GM18507 (cell line): ENCODE data around the gene CALD1.

Experiments used
- DNase-seq: peaks from one replicate; pipeline ENCODE4 v3.0.0; 2011; ENCODE audit warnings: low read depth; ENCODE audit not compliant: insufficient read length; ENCODE audit errors: extremely low spot score
- FAIRE-seq: peaks from 2 replicates; lab custom pipeline; 2011; peaks lifted over from hg19 to GRCh38; lab: Jason Lieb, UNC

The CALD1 gene

DNA sequence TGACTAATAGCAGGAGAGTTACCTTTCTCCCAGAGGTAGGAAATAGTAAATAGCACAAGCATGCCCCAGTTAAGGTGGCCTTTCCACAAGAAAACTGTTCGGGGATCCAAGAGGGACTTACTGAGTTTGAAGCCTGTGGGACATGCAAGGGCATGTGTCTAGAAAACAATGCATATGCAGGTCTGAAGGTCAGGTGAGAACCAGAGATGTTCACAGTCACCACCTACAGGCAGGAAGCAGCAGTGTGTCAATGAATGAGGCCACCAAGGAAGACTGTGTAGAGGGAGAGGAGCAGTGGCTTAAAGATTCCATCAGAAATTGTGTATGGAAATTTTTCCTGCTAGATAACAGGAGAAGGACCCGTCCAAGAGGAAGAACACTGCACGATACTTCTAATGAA lies 66.0 kb downstream of the CALD1 start:
- FAIRE-seq (peak; percentile 68), DNase-seq (no peak)

DNA sequence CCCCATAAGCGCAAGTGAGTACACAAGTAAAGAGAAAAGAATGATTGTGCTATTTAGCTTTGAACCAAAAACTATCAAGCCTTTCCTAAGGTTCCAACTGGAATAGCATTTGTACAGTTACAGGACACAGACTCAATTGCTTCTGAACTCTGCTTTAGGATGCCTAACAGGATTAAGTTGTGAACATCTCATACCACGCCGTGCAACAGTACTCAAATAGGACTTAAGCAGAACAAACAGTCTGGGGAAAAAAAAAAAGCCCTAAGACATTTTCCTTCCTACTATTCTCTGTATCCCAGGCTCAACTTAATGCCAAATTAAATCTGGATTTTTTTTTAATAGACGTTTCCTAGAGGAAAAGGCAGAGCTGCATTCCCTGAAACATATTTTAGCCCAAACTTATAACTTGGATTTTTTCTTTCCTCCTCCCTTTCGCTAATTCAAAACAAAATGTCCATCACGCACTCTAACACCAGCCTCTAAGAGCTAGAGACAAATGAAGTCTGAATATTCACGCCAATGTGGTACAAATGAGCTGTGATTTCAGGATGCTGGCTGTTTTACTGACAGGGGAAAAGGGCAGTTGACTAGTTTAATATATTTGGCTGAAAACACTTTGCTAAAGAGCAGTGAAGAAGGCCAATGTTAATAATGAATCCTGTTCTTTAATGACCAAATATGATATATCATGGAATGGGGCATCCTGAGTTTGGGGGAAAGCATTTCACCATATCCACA lies 68.6 kb downstream of the CALD1 start:
- FAIRE-seq (no peak), DNase-seq (no peak)

DNA sequence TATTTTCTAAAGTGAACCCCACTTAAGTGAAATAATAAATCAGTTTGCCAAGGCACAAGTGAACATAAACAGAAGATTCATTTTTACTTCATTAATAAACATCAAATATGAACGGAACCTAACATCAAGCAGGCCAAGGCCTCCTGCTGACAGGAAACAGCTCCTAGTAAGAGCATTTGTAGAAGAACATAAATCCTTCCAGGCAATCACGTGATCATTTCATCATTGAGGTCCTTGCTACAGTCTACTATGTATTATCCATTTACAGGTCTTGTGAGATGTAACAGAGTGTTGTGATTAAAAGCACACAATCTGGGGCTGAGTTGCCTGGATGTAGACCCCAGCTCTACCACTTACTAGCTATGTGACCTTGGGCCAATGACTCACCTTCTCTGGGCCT lies 70.6 kb downstream of the CALD1 start:
- FAIRE-seq, result no peak
- DNase-seq, result no peak

DNA sequence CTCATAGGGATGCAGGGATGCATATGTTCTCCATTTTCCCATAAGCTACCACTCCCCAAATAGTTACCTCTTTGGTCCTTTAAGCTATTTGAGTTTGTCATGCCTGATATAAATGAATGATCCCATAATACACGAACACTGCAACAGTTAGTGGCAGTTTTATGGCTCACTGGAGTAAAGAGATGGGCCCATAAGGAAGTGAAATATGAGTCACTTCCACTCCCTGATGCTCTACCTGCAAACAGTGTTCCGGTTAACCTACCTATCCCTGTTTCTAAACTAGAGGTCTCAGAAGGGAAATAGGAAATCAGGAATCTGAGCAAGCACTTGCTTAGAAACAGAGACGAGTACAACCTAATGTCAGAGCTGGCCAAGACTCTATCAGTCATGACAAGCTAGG lies 71.7 kb downstream of the CALD1 start:
- FAIRE-seq (no peak), DNase-seq (no peak)

DNA sequence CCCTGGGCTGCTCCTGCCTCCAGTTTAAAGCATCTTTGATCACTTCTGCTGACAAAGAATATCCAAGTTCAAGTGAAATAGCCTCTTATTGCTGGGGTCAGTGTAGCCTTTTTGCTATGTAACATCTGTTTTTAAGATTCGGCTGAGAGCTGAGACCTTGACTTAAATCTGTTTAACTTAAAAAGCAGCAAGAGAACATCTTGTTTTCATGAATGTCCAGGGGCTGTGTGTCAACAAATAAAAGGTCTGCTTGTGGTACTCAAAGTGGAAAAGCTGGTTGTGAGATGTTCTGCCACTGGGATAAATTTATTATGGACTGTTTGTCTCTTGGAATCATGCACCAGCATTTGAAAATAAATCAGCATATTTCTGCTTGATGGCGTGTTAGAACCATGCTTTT lies 73.2 kb downstream of the CALD1 start:
- FAIRE-seq, result no peak
- no peak for DNase-seq

DNA sequence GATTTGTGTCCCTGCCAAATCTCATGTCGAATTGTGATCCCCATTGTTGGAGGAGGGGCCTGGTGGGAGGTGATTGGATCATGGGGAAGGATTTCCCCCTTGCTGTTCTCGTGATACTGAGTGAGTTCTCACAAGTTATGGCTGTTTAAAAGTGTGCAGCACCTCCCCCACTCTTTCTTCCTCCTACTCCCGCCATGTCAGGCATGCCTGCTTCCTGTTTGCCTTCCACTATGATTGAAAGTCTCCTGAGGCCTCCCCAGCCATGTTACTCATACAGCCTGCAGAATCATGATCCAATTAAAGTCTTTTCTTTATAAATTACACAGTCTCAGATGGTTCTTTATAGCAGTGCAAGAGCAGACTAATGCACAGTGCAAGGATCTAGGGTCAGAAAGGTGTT lies 75.4 kb downstream of the CALD1 start:
- DNase-seq (no peak), FAIRE-seq (no peak)

DNA sequence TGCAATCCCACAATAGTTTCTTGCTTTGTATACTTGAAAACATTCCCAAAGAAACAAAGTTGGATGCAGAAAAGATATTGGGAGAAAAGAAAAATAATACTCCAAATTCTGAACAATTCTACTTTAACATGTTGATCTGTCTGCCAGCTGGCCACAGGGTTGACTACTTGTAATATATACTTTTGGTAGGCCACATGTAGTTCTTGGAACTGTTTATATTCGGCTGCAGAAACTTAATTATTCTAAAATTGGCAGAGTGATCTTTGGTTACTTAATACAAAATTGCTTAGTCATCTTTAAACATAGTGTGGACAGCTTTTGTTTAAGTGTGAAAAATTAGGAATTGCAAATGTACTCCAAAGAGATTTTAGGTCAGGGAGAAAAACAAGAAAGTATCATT lies 76.0 kb downstream of the CALD1 start:
- FAIRE-seq (no peak), DNase-seq (no peak)

DNA sequence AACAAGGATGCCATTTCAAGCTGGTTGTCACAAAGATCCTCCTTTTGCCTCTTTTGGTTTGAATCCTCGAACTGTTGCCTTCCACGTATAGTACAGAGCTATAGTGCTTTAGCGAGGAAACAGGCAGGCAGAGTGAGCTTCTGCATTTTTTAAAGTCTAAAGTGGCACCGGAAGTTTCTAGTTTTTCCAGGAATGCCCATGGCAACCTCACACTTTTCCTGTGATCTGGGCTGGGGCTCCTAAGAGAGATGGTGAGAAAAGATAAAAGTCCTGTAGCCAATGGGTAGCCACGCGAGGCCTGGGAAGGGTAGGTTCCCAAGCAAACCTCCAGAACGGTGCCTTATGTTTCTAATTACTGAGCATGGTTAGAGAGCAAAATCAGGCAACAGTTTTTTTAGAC lies 76.7 kb downstream of the CALD1 start:
- FAIRE-seq, result no peak
- no peak for DNase-seq

DNA sequence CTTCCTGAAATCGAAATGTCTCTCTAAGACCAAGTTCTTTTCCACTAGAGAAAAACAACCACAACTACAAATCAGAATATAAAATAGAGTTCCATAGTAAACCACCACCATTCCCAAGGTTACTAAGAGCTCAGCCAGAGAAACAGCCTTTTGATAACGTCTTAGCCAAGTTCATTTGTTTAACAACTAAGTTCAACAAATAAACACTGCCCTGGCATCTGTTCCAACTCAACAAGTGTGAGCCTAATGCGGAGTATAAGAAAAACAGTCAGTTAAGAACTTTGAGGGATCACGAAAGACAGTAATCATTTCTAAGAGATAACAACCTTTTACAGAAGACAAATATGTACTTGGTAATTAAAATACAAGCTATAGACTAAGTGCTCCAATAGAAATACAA lies 77.3 kb downstream of the CALD1 start:
- FAIRE-seq (no peak), DNase-seq (no peak)

DNA sequence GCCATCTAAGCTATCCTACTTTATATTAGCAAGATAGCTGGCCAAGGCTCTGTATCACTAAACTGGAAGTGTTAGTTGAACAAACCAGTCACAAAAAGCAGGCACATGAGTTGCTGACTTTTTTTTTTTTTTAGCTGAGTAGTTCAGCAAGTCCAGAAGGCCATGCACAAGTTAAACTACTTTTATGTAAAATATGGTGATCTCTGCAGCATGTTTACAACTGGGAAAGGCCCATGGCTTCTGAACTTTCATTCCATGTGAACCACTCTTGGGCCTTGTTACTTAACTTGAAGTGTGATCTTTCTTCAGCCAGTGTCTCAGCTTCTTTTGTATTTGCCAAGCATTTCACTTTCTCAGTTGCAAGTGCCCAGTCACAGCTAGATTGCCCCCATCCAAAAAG lies 78.5 kb downstream of the CALD1 start:
- no peak for DNase-seq
- no peak for FAIRE-seq

DNA sequence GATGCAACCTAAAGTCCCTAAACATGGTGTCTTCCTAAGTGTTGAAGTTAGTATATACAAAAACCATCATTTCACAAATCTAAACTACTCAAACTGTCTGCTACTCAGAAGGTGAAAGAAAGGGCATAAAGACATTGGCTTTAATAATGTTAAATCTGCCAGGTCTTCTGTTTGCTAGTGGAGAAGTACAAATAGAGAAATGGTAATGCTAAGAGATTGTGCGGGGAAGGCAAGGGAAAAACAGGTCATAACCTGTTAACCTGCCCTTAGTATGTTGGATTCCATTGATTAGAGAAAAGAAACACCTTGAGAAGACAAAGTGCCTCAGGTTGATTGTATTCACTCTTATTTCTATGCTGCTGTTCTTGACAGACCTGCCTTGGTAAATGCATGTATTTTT lies 80.3 kb downstream of the CALD1 start:
- DNase-seq (no peak), FAIRE-seq (no peak)

DNA sequence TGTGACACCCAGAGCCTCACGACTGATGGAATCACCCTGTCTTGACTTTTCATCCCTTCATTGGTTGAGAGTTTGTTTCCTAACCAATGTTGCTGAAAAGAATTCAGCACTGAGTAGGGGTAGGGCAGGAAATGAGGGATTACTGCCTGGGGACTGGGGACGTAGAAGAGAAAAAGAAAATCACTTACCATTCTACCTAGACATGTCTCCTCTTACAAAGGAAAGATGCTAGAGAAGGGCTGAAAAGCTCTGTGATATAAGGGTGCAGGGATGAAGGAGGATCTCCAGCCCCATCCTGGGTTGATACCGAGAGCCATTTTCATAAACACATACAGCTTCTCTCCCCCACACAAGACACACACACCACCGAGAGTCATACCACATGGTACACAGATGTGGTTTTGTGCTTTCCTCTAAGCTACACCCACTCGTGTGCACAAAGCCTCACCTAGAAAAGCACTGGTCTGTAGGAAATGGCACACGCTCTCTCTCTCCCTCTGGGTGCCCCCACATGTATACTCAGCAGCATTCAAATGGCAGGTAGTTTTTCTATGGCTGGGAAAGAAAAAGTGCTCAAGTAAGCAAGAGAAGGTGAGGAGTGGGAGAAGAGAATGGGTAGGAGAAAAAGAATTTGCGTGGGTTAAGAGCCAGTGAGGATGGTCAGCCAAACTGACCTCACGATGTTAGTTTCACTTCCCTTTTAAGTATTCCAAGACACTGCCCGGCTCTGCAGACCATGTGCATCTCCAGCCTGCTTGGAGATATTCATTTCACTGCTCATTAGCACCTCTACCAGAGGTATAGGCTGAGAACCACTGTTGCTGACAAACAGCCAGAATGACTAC lies 85.8 kb downstream of the CALD1 start:
- FAIRE-seq, result peak; percentile 67
- no peak for DNase-seq

DNA sequence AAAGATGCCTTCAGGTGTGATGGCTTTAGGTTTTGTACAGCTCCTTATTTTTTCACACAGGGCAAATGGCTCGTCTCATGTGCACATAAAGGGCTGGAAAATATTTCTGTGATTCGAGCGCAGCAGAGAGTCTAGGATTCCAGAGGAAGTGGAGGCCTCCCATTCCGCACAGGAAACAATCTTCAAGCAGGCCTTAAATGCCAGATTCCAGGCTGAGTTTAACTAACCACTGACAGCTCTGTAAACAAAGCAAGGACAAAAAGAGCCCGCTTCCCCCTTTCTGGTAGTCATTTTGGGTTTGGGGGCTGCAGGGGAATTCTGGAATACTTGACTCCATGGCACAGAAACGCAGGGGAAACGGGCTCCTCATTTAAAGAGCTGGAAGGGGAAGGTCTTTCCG lies 87.2 kb downstream of the CALD1 start:
- no peak for DNase-seq
- FAIRE-seq, result no peak

DNA sequence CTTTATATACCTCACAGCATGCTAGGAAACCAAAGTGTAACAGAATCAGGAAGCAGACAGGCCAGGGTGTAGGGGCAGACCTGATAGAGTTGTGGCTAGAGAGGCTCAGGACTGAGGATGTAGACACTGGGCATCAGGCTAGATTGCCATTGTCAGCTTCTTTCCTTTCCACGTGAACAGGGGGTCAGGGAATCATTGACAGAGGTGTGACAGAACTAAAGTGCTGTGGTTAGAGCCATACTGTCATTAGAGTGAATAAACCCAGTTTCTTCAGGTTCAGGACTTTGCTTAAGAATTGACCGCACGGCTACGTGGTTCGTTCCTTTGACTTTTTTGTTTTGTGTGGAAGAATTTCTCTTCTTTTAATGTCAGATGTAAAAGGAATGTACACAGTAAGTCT lies 90.7 kb downstream of the CALD1 start:
- no peak for FAIRE-seq

DNA sequence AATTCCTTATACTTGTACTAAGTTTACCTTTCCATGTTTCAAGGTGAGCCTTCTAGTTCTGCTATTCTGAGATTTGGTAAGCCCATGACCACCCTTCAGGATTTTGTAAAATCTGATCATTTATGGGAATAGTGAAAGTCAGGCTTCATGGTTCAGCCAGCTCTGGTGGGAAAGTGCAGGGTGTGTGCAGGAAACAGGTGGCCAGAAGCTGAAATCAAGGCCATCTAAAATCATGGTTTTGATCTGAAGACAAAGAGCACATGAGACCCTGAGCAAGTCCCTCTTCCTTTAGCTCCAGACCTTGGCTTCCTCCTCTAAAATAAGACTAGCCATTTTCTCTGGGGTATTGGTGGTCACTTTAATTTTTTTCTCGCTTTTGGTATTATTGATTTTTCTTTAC lies 91.3 kb downstream of the CALD1 start:
- no peak for FAIRE-seq

More for the DNA sequence above, 90.7 kb downstream of the CALD1 start:
- no peak for DNase-seq

DNA sequence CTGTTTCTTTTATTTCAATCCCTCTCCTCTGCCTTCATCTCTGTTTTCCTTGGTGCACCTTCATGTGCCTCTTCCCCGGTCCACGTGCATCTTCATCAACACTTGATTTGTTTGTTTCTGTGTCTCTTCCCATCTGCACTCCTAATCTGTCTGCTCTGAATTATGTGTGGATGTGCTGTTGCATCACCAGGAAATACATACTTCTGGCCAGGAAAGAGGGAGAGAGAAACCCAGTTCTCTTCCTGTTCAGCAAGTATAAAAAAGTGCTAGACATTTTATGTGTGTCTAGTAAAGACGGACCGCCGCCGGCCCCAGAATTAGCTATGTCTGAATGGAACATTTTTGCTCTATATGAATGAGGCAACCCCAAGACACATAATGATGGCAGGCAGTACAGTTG lies 93.8 kb downstream of the CALD1 start:
- no peak for FAIRE-seq
- DNase-seq, result no peak

More for the DNA sequence above, 91.3 kb downstream of the CALD1 start:
- DNase-seq, result no peak

DNA sequence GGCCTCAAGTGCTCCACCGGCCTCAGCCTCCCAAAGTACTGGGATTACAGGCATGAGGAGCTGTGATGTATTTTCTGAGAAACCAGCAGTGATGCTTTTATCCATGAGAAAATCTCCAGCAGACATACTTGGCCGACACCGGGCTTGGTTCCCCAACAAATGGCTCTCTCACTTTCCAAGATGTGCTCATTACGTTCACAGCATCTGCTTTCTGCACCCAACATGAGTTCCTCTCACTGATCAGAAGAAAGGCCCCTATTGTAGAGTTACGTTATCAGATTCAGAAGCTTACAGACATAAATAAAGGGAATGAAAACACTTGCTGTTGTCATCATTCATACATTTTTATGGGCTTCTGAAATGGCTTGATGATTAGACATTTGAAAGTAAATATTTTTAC lies 95.0 kb downstream of the CALD1 start:
- DNase-seq (no peak), FAIRE-seq (no peak)

DNA sequence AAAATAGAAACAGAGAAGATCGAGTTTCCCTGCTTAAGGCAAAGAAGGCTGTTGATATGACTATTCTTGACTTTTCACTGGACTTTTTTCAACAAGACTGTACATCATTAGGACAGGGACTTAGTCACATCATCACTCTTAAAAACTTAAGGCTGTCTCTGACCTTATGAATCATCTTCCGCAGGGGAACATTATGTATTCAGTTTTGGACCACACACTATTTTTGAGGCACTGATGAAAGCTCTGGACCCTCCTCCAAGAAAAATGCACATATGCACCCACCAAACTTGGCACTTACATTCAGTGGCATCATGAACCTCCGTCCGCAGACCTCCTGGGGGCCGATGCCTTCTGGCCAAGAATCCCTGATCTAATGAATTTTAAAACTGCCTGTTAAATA lies 96.4 kb downstream of the CALD1 start:
- DNase-seq (no peak), FAIRE-seq (no peak)

DNA sequence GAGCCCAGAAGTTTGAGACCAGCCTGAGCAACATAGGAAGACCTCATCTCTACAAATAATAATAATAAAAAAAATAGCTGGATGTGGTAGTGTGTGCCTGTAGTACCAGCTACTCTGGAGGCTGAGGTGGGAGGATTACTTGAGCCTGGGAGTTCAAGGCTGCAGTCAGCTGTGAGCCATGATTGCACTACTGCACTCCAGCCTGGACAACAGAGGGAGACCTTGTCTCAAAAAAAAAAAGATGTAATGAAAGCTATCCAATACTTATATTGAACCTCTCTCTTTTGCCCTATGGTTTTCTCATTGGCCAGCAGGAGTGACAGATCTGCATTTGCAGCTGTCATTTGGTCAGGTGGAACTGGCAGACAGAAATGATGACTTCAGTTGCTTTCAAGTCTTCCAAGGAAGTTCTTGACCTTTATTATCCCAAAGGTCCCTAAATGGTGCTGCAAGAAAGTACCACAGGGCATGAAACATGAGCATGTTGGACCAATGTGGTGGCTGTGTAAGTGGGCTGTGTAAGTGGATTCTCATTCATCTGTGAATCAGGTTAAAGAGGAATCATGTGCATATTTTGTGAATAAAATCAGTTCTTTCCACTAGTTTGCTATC lies 99.4 kb downstream of the CALD1 start:
- FAIRE-seq (peak; percentile 29), DNase-seq (no peak)

DNA sequence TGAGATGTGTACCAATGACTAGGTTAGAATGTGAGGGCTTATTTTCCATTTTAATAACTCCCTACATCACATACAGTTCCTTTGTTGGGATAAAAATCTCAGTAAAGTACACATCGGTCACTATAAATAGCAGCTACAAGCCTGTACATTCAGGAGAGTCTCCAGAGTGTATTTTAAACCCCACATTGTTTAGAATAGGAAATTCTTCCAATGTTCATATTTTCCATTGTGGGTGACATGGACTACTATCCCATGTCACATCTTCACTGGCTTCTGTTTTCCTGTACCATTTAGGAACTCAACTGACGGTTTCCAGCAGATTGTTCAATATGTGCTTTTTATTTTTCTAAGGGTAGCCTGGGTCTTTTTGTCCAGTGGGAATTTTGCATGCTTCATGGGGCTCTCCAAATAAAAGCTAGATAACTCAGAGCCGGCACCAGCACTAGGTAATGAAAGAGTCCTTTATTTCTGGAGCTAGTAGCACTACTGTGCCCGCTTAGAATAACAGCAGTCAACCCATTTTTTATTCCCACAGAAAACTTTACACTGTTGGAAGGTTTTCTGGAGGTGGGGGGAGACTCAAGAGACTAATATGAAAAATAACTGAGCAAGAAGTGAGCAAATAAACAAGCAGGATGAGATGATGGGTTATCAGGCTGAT lies 100.5 kb downstream of the CALD1 start:
- FAIRE-seq (no peak), DNase-seq (no peak)
